HCT116 (cell line): ENCODE measurements around the gene MBD5. TPM values are rescaled to one million over a fixed set of nuclear protein-coding genes. Genes with fewer than 3 reads are reported as not detected.

Experiments used
- ATAC-seq: fragments of 200-7000 bp; cut with Tn5 transposase; 2 replicates; pipeline ENCODE4 v1.9.1; 2020; ENCODE audit warnings: mild to moderate bottlenecking, moderate library complexity
- BruUV-seq: library from RNA; stranded (reverse); fragments of 400-500 nt; replicated peaks from 2 replicates; lab custom pipeline; 2021; lab: Mats Ljungman, UMichigan
- CTCF ChIA-PET: fragments of 300-600 bp; sonication (Branson Sonifier 250); formaldehyde crosslinking; loops from one replicate; lab custom pipeline; 2021; ENCODE audit warnings: antibody characterized with exemption; lab: Charles Lee
- POLR2A ChIA-PET: fragments of 300-600, 350-600 bp; sonication (Branson Sonifier 250); formaldehyde crosslinking; loops from one replicate; lab custom pipeline; 2021; ENCODE audit warnings: antibody characterized with exemption; lab: Charles Lee
- RAD21 ChIA-PET, 2 experiments: fragments of 300-600 bp; sonication (Branson Sonifier 250); formaldehyde crosslinking; loops; one replicate each; lab custom pipeline; 2023; ENCODE audit warnings: low total read pairs in 2 of 2; ENCODE audit not compliant: uncharacterized antibody in 2 of 2, unreplicated experiment in 2 of 2, low non-redundant PET in 1 of 2; lab: Charles Lee
- DNase-seq: peaks from one replicate; pipeline ENCODE4 v3.0.0-alpha.2; 2010; ENCODE audit warnings: low read depth, low spot score
- H2AFZ ChIP-seq: fragments of 200-600 bp; shearing (Covaris generic), sonication (generic); 2 replicates; pipeline ENCODE4 v1.6.1; 2017; ENCODE audit warnings: low read depth, mixed run types, mixed read lengths, antibody characterized with exemption, low read length; ENCODE audit not compliant: poor library complexity, severe bottlenecking
- H3K27ac ChIP-seq: 2 replicates; pipeline ENCODE4 v1.5.1; 2012; ENCODE audit warnings: low read depth, low read length
- H3K27me3 ChIP-seq: fragments of 200-600 bp; sonication (generic); 2 replicates; pipeline ENCODE4 v1.6.1; 2016; ENCODE audit warnings: mixed run types, low read length, mixed read lengths; ENCODE audit not compliant: insufficient read depth
- H3K36me3 ChIP-seq, 2 experiments: fragments of 200-500 bp in 1 of 2; fragments of 200-600 bp in 1 of 2; sonication (Bioruptor generic) in 1 of 2; sonication (generic) in 1 of 2; 2 replicates each; pipeline versions ENCODE4 v1.5.1 to v1.6.1; 2014 to 2016; ENCODE audit warnings: low read length in 2 of 2, inconsistent platforms in 1 of 2, mixed read lengths in 1 of 2, mixed run types in 1 of 2; ENCODE audit not compliant: insufficient read depth in 2 of 2, control insufficient read depth in 1 of 2
- H3K4me1 ChIP-seq, 2 experiments: fragments of 200-600 bp in 1 of 2; sonication (generic) in 1 of 2; 2 replicates each; pipeline versions ENCODE4 v1.5.1 to v1.6.1; 2012 to 2017; ENCODE audit warnings: low read length in 2 of 2, inconsistent platforms in 1 of 2, mild to moderate bottlenecking in 1 of 2, mixed read lengths in 1 of 2, mixed run types in 1 of 2, moderate library complexity in 1 of 2; ENCODE audit not compliant: insufficient read depth in 2 of 2, control insufficient read depth in 1 of 2
- H3K4me2 ChIP-seq: fragments of 200-600 bp; sonication (generic); 2 replicates; pipeline ENCODE4 v1.6.1; 2017; ENCODE audit warnings: mixed run types, low read length, mixed read lengths
- H3K4me3 ChIP-seq, 2 experiments: fragments of 200-600 bp in 1 of 2; sonication (generic) in 1 of 2; replicated peaks in 1 of 2; 2 replicates each; pipeline ENCODE4 v1.5.1; 2011 to 2016; ENCODE audit warnings: low read length in 2 of 2, control low read depth in 1 of 2, low read depth in 1 of 2, mild to moderate bottlenecking in 1 of 2, mixed read lengths in 1 of 2, mixed run types in 1 of 2
- H3K79me2 ChIP-seq: fragments of 200-600 bp; sonication (generic); 2 replicates; pipeline ENCODE4 v1.6.1; 2017; ENCODE audit warnings: mild to moderate bottlenecking, mixed run types, low read length, moderate library complexity, mixed read lengths; ENCODE audit not compliant: insufficient read depth
- H3K9ac ChIP-seq: fragments of 200-600 bp; sonication (generic); 2 replicates; pipeline ENCODE4 v1.6.1; 2016; ENCODE audit warnings: low read length, mixed read lengths
- H3K9me2 ChIP-seq: fragments of 200-600 bp; sonication (generic), shearing (Covaris generic); 2 replicates; pipeline ENCODE4 v1.6.1; 2017; ENCODE audit warnings: mixed run types, mild to moderate bottlenecking, moderate library complexity; ENCODE audit not compliant: insufficient read depth
- H3K9me3 ChIP-seq, 2 experiments: fragments of 200-500 bp in 1 of 2; fragments of 200-600 bp in 1 of 2; sonication (Bioruptor generic) in 1 of 2; sonication (generic) in 1 of 2; 2 replicates each; pipeline ENCODE4 v1.6.1; 2014 to 2017; ENCODE audit warnings: low read length in 2 of 2, mixed read lengths in 2 of 2, inconsistent platforms in 1 of 2, low read depth in 1 of 2, mild to moderate bottlenecking in 1 of 2, mixed run types in 1 of 2, moderate library complexity in 1 of 2; ENCODE audit not compliant: control insufficient read depth in 1 of 2, insufficient read depth in 1 of 2
- H4K20me1 ChIP-seq: fragments of 200-600 bp; sonication (generic), shearing (Covaris generic); 2 replicates; pipeline ENCODE4 v1.6.1; 2017; ENCODE audit warnings: mixed run types, mild to moderate bottlenecking, moderate library complexity; ENCODE audit not compliant: insufficient read depth
- CEBPB ChIP-seq: IDR thresholded peaks from 2 replicates; pipeline ENCODE4 v1.6.1; 2012; ENCODE audit warnings: low read depth
- EGR1 ChIP-seq: IDR thresholded peaks from 2 replicates; pipeline ENCODE4 v1.6.1; 2012; ENCODE audit warnings: low read depth
- EZH2phosphoT487 ChIP-seq: fragments of 200-600 bp; IDR thresholded peaks from 2 replicates; pipeline ENCODE4 v1.6.1; 2018; ENCODE audit warnings: antibody characterized with exemption, borderline replicate concordance
- JUND ChIP-seq: IDR thresholded peaks from 2 replicates; pipeline ENCODE4 v1.6.1; 2012
- POLR2A ChIP-seq: IDR thresholded peaks from 2 replicates; pipeline ENCODE4 v1.7.0; 2011; ENCODE audit warnings: borderline replicate concordance; ENCODE audit not compliant: insufficient read depth, insufficient read length; ENCODE audit errors: extremely low read depth
- RAD21 ChIP-seq: IDR thresholded peaks from 2 replicates; pipeline ENCODE4 v1.6.1; 2012; ENCODE audit warnings: low read depth, mild to moderate bottlenecking
- SRF ChIP-seq: IDR thresholded peaks from 2 replicates; pipeline ENCODE4 v1.6.1; 2012; ENCODE audit warnings: low read depth
- YY1 ChIP-seq: IDR thresholded peaks from 2 replicates; pipeline ENCODE4 v1.6.1; 2011; ENCODE audit warnings: low read length, low read depth, moderate library complexity, mild to moderate bottlenecking; ENCODE audit not compliant: insufficient replicate concordance; ENCODE audit errors: extremely low read depth
- ZNF274 ChIP-seq: fragments of 200-500 bp; sonication (Bioruptor generic); IDR thresholded peaks from 2 replicates; pipeline ENCODE4 v1.6.1; 2014; ENCODE audit warnings: mild to moderate bottlenecking, low read depth, low read length, inconsistent platforms
- intact Hi-C: fragments of 100-400 bp; cut with micrococcal nuclease; formaldehyde crosslinking; loops from 2 replicates; pipeline ENCODE4 v1.10.0; 2022
- total RNA-seq: library from RNA; stranded (reverse); gene quantifications from one replicate; pipeline ENCODE4 v1.2.1, GENCODE V29; 2021; ENCODE audit not compliant: unreplicated experiment
- TF ChIP-seq, protein P1 (sequence below): IDR thresholded peaks from 2 replicates; pipeline ENCODE4 v1.6.1; 2012; ENCODE audit warnings: low read depth
- TF ChIP-seq, protein P2 (sequence below), 3 experiments: fragments of 200-600 bp in 1 of 3; sonication (generic) in 1 of 3; IDR thresholded peaks in 2 of 3; conservative IDR thresholded peaks in 1 of 3; 2 replicates each; pipeline ENCODE4 v1.5.1; 2012 to 2017; ENCODE audit warnings: low read depth in 2 of 3, low read length in 2 of 3, antibody characterized with exemption in 1 of 3, borderline replicate concordance in 1 of 3, control low read depth in 1 of 3, mild to moderate bottlenecking in 1 of 3, mixed read lengths in 1 of 3, mixed run types in 1 of 3, moderate library complexity in 1 of 3; ENCODE audit not compliant: insufficient read depth in 1 of 3
- TF ChIP-seq, protein P3 (sequence below): IDR thresholded peaks from 2 replicates; pipeline ENCODE4 v1.6.1; 2011; ENCODE audit warnings: mild to moderate bottlenecking, low read length, moderate library complexity; ENCODE audit not compliant: insufficient replicate concordance; ENCODE audit errors: extremely low read depth

The MBD5 gene
- total RNA-seq, 1 experiment from 2014 or later = 20.5 TPM

DNA sequence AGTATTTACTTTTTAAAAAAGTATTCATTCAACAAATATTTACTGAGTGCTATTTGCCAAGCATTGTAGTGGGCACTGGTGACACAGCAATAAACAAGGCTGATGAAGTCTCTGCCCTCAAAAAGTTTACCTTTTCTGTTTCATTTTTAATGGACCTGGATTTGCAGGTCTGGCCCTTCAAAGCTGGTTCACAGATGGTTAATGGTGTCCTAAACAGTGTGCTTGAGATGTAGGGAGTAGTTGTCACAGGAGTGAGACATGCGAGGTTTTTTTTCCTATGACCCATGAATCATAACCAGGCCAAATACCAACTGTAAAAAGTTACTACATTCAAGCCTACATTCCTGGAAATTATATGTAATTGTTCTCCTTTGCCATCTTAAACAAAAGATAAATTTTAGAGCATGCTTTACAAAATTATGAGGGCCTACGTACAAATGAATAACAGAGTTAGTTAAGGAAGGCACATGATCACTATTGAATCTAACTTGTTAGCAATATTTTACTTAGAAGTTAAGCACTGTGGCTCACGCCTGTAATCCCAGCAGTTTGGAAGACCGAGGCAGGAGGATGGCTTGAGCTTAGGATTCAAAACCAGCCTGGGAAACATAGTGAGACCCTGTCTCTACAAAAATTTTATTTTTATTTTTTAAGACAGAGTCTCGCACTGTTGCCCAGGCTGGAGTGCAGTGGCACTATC lies 223.9 kb downstream of the MBD5 start:
- Histone ChIP-seq H3K36me3 (no peaks in the 10 kb centered on the region), H4K20me1 (no peaks in the 10 kb centered on the region), H3K27me3 (no peaks in the 10 kb centered on the region), H2AFZ (no peak overlapping the region), H3K9me3 (no peaks in the 10 kb centered on the region), H3K9ac (no peak overlapping the region)
- ChIA-PET RAD21 (no interaction called here), CTCF (no interaction called here)
- no TSS peak for BruUV-seq
- intact Hi-C loops = no loop called here
- TF ChIP-seq CEBPB = no peak
- TF ChIP-seq, protein P1, sequence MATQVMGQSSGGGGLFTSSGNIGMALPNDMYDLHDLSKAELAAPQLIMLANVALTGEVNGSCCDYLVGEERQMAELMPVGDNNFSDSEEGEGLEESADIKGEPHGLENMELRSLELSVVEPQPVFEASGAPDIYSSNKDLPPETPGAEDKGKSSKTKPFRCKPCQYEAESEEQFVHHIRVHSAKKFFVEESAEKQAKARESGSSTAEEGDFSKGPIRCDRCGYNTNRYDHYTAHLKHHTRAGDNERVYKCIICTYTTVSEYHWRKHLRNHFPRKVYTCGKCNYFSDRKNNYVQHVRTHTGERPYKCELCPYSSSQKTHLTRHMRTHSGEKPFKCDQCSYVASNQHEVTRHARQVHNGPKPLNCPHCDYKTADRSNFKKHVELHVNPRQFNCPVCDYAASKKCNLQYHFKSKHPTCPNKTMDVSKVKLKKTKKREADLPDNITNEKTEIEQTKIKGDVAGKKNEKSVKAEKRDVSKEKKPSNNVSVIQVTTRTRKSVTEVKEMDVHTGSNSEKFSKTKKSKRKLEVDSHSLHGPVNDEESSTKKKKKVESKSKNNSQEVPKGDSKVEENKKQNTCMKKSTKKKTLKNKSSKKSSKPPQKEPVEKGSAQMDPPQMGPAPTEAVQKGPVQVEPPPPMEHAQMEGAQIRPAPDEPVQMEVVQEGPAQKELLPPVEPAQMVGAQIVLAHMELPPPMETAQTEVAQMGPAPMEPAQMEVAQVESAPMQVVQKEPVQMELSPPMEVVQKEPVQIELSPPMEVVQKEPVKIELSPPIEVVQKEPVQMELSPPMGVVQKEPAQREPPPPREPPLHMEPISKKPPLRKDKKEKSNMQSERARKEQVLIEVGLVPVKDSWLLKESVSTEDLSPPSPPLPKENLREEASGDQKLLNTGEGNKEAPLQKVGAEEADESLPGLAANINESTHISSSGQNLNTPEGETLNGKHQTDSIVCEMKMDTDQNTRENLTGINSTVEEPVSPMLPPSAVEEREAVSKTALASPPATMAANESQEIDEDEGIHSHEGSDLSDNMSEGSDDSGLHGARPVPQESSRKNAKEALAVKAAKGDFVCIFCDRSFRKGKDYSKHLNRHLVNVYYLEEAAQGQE = no peak
- no peak for TF ChIP-seq EZH2phosphoT487
- no peak for TF ChIP-seq ZNF274
- TF ChIP-seq, protein P2, sequence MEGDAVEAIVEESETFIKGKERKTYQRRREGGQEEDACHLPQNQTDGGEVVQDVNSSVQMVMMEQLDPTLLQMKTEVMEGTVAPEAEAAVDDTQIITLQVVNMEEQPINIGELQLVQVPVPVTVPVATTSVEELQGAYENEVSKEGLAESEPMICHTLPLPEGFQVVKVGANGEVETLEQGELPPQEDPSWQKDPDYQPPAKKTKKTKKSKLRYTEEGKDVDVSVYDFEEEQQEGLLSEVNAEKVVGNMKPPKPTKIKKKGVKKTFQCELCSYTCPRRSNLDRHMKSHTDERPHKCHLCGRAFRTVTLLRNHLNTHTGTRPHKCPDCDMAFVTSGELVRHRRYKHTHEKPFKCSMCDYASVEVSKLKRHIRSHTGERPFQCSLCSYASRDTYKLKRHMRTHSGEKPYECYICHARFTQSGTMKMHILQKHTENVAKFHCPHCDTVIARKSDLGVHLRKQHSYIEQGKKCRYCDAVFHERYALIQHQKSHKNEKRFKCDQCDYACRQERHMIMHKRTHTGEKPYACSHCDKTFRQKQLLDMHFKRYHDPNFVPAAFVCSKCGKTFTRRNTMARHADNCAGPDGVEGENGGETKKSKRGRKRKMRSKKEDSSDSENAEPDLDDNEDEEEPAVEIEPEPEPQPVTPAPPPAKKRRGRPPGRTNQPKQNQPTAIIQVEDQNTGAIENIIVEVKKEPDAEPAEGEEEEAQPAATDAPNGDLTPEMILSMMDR (IDR thresholded peaks at IDR 0.05 in 2 of 3, conservative IDR thresholded peaks at IDR 0.05 in 1 of 3; ENCODE audit: borderline replicate concordance in 1 of 3, insufficient read depth in 1 of 3, low read depth in 2 of 3, low read length in 2 of 3) = no peak
- TF ChIP-seq POLR2A = no peak
- TF ChIP-seq JUND = no peak
- TF ChIP-seq, protein P3, sequence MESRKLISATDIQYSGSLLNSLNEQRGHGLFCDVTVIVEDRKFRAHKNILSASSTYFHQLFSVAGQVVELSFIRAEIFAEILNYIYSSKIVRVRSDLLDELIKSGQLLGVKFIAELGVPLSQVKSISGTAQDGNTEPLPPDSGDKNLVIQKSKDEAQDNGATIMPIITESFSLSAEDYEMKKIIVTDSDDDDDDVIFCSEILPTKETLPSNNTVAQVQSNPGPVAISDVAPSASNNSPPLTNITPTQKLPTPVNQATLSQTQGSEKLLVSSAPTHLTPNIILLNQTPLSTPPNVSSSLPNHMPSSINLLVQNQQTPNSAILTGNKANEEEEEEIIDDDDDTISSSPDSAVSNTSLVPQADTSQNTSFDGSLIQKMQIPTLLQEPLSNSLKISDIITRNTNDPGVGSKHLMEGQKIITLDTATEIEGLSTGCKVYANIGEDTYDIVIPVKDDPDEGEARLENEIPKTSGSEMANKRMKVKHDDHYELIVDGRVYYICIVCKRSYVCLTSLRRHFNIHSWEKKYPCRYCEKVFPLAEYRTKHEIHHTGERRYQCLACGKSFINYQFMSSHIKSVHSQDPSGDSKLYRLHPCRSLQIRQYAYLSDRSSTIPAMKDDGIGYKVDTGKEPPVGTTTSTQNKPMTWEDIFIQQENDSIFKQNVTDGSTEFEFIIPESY = no peak
- TF ChIP-seq YY1 = no peak
- TF ChIP-seq EGR1 = no peak
- no peak for TF ChIP-seq RAD21
- no peak for TF ChIP-seq SRF
- TF ChIP-seq, all 23 proteins: peak for 0
- no peaks in the 10 kb centered on the region; the same call in 1 of the 2 replicates for H3K9me2 ChIP-seq
- no peak overlapping the region for H3K4me2 ChIP-seq
- no peak overlapping the region for H3K27ac ChIP-seq
- ATAC-seq (no peak), DNase-seq (no peak)
- POLR2A ChIA-PET = interaction anchor here (0.5 kb wide), 1 partner anchor 224 kb away, joined by 3 read pairs; the partner anchor contains the start of gene MBD5
- 0 out of 4 replicates have a peak, but pooled peaks cover 0 to 3% of the 10 kb centered on the region in 2 experiments for H3K4me1 ChIP-seq
- no peak overlapping the region for H3K4me3 ChIP-seq
- H3K79me2 ChIP-seq = no peaks in the 10 kb centered on the region
